ENCODE data around the gene GRM8.
"Not testable (repeated sequence)": the region's sequence is repeated elsewhere in the genome, so short reads cannot be mapped to it uniquely, and the experiment has no call there.

GRM8 gene

DNA sequence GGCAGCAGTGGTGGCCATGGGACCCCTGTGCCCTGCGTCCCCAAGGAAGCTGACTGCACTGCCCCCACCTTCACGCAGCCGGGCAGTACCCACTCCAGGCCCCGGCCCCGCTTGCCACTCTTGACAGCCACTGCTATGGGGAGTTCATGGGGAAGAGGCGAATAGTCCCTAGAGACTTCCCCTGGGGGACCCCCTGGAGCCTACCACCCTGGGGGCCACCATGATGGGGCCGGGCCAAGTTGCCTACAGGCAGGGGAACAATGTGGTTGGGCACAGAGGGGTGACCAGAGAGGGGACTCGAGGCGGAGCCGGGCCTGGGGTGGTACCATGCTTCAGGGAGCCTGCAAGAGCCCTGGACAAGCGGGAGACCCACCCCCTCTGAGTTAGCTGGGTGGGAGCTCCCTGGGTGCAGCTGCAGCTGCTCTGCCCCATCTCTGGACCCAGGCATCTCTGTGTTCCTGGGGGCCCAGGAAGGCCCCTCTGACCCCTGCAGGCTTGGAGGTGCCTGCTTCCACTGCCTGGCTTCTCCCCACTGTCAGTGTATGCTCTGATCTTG lies 567.6 kb downstream of the GRM8 start:
- no peak for DNase-seq (ENCODE audit: low spot score)
- FAIRE-seq, result no peak

GRCh38 chr7:126682176-126682575 lies 570.6 kb downstream of the GRM8 start:
- FAIRE-seq (no peak), DNase-seq (ENCODE audit: low spot score) (no peak)

GRCh38 chr7:126668762-126669161 lies 584.0 kb downstream of the GRM8 start:
- DNase-seq (ENCODE audit: low spot score); FAIRE-seq: not testable (repeated sequence)

DNA sequence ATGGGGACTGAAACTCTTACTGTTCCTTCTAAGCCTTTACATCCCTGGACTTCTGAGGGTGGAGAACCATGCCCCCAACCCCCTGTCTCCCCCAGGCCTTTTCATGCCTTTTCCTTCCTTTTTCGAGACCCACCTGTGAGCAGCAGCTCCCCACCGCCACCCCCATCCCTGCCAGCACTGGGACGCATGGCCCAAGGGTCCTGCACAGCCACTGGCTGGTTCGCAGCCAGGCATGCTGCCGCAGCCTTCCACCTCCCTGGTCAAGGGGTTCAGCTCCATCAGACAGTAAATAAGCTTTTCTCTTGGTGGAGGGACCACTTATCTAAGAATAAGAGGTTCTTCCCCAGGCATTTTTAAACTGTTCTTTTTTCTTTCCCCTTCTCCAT lies 584.4 kb downstream of the GRM8 start:
- FAIRE-seq (no peak), DNase-seq (ENCODE audit: low spot score) (no peak)

DNA sequence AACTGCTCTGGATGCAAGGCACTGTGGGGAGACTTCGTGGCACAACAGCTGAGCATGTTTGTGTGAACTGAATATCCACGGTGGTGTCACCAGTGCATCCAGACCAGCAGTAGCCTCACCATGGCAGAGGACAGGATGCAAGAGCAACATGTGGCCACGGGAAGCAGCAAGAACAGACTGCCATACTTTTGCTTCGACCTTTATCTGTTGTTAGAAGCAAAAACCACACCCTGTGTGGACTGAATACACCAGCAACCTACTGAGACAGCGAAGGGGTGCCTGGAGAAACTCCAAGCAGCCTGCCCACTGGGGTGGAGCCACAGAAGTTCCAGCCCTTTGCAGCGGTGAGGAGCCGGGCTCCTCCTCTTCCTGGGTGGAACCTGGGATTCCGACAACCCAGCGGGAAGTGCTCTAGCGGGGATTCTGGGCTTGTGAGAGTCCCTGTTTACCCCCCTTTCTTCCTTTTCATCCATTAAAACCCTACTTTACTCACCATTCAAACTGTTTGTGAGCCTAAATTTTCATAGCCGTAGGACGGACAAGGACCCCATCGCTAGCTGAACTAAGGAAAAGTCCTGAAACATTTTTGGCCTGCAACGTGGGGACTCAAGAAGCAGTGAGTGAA lies 584.9 kb downstream of the GRM8 start:
- no peak for DNase-seq (ENCODE audit: low spot score)
- no peak for FAIRE-seq

DNA sequence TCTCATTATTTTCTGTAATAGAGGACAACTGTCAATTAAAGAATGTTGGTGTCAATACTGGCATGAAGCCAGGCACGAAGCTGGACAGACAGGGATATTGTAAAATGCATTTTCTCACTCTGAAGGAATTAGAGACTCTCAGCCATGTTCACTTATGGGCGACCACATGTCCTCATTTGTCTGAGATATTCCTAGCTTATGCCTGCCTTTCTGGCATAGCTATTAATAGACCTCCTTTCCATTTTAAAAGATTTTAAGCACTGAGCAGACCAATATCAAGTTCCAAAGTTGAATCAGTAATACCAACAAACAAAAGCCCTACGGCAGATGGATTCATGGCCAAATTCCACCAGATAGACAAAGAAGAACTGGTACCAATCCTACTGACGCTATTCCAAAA lies 589.9 kb downstream of the GRM8 start:
- FAIRE-seq (no peak), DNase-seq (ENCODE audit: low spot score) (no peak)

GRCh38 chr7:126659124-126659523 lies 593.6 kb downstream of the GRM8 start:
- FAIRE-seq (no peak), DNase-seq (ENCODE audit: low spot score) (no peak)

GRCh38 chr7:126658684-126659083 lies 594.1 kb downstream of the GRM8 start:
- FAIRE-seq (no peak), DNase-seq (ENCODE audit: low spot score) (no peak)

DNA sequence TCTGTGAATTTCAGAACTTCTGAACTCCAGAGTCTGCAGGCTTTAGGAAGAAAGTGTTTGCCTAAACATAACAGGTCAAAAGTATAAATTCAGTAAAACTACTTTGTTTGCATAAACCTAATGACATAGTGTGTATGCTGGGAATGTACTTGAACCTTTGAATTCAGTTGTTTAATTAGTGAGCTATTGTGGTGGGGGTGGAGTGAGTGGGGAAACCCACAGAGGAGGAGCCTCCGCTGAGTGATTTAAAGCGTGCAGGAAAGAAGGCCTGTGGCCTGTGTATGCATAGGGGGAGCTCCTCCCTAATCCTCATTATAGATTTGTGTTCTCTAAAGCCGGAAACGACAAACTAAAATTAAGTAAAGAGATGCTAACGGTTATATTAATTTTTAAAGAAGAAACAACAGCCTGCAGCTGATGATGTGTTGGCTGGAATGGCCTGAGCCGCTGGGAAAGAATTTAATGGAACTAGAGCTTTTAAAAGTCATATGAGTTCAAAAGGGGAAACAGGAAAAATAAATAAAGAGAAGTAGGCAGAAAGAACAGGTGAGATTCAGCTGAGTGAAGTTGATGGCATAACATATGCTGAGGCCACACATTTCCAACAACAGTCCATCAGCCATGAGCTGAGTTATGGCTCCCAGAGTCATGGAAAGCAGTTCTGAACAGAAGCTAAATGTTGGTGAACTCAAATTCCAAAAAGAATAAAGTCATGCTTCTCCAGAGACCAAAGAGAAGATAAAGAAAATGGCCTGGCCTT lies 595.0 kb downstream of the GRM8 start:
- FAIRE-seq (no peak), DNase-seq (ENCODE audit: low spot score) (no peak)

DNA sequence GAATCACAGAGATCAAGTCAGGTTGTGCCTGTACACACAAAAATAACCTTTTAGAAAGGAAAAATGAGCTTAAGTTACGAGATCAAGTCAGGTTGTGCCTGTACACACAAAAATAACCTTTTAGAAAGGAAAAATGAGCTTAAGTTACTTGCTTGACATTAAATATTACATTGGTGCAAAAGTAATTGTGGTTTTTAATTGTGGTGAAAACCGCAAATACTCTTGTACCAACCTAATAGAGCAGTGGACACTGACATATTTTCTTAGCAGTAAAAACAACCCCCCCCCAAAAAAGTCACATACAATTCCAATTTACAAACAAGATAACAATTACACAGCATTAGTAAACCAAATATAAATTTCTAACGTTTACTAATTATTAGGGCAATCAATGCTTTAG lies 595.6 kb downstream of the GRM8 start:
- FAIRE-seq, result no peak
- no peak for DNase-seq (ENCODE audit: low spot score)

DNA sequence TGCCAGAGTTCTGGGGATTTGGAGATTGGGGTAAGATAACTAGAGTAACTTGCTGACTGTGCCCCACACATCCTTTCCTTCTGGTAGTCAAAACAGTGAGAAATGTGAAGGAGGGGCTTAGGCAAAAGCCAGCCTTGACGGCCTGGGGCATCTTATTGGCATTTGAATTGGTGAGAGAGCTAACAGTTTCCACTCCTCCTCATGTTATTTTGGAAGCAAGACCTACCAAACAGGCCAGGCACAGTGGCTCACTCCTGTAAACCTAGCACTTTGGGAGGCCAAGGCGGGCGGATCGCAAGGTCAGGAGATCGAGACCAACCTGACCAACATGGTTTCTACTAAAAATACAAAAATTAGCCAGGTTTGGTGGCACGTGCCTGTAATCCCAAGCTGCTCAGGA lies 596.6 kb downstream of the GRM8 start:
- DNase-seq (ENCODE audit: low spot score) (no peak), FAIRE-seq (no peak)

GRCh38 chr7:126637538-126637937 lies 615.2 kb downstream of the GRM8 start:
- no peak for FAIRE-seq

DNA sequence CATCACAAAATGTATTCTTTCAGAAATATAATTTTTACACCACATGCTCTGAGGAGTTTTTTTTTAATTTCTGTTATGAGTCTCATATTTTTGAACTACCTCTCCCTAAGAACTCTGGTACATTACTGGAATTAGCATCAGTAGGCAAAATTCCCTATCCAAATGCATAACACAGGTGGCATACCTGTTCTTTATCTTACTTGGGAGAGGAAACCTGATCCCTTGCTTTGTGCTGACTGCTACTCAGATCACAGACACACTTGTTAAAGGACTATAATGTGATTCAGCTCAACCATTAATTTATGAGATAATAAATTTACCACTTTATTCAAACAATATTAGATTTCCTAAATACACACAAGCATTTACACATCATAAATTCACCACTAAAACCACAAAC lies 617.2 kb downstream of the GRM8 start:
- no peak for FAIRE-seq
- DNase-seq (ENCODE audit: low spot score), result no peak

More at GRCh38 chr7:126637538-126637937, 615.2 kb downstream of the GRM8 start:
- DNase-seq (ENCODE audit: low spot score), result no peak

DNA sequence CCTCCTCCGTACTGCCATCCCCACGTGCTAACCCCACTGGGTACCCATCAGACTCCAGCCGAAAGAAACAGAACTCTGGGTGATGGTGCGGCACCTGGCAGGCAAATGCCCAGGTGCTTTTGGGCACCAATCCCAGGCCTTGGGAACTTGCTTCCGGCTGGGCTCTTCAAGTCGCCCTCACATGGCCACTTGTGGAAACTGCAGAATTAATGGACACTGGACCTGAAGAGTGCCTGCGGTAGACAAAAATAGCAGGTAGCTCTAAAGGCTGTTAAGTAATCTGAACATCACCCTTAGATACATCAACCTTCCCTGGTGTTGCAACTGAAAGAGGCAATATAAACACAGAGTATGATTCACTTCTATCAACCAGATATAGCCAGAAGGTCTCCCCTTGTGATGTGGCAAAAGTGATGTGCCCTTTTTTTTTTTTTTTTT lies 644.4 kb downstream of the GRM8 start:
- FAIRE-seq (no peak), DNase-seq (ENCODE audit: low spot score) (peak; percentile 42)

DNA sequence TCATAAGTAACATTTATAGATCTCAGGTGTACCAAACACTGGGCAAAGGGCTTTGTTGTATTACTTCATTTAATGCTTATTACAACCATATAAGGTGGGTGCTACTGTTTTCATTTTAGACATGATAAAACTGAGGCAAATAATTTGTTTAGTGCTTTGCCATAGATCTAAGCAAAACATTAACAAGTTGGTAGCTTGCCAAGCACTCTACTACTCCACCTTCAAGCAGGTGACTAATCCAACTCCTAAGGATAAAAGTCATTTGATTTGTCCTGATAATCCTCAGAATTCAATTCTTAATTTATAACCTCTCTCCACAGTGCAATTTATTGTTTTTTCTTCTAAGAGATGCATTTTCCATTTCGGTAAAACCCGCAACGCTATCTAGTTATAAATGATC lies 646.4 kb downstream of the GRM8 start:
- DNase-seq (ENCODE audit: low spot score), result no peak
- no peak for FAIRE-seq

- FAIRE-seq, result no peak
- no peak for DNase-seq (ENCODE audit: low spot score)
Observed at GRCh38 chr7:126605553-126605952, 647.2 kb downstream of the GRM8 start.

GRCh38 chr7:126605056-126605455 lies 647.7 kb downstream of the GRM8 start:
- DNase-seq (ENCODE audit: low spot score), result no peak

GRCh38 chr7:126589068-126589684 lies 663.6 kb downstream of the GRM8 start:
- no peak for DNase-seq (ENCODE audit: low spot score)
- no peak for FAIRE-seq

More at GRCh38 chr7:126605056-126605455, 647.7 kb downstream of the GRM8 start:
- no peak for FAIRE-seq

DNA sequence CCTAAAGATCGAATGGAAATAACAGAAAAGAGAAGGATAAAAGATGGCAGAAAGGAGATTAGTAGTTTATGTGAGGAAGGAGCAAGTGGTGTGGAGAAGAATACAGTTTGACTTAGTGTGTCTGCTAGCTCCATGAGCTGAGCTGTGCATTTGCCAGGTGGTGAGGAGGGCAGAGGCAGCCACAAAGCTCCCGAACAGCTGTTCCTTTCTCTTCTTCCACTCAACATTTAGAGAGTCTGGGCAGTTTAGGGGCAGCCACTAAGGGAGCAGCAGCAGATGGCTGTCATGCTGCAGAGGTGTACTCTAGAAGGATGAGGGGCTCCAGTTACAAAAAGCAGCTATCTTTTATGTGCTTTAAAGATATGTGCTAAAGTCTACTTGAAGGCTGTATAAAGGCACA lies 674.4 kb downstream of the GRM8 start:
- no peak for FAIRE-seq
- DNase-seq (ENCODE audit: low spot score), result no peak

DNA sequence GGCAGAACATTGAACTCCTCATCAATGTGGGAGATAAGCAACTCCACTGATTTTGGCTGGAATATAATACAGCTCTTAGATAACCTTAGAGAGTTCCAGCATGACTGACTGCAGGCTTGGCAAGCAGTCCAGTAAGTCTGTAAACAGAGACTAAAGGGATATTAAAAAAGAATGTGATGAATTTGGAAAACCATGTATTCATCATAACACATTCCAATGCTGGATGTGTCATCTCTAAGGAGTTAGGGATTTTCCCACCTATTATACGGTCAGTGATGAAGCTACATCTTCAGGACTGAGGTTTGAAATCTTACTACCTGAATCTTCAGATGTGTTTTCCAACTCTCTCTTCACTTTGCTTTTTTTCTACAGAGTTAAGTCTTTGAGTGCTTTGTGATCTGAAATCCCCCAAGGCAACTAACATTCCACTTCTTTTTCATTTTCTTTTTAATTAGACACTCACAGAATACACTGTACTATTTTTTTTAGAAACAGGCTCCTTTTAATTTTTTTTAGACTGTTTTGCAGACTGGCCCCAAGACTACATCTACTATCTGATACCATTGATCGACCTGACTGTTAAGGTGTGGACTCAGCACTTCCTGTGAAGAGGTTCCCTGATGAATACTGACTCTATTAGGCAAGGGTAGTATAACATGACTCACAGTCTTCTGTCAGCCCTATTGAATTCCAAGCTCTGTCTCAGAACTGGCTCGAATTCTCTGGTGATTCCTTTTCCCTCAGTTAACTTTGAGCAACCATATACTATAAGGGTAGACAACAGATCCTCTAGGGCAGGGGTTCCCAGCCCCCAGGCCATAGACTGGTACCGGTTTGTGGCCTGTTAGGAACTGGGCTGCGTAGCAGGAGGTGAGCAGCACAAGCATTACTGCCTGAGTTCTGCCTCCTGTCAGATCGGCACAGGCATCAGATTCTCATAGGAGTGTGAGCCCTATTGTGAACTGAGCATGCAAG lies 678.2 kb downstream of the GRM8 start:
- FAIRE-seq, result no peak

GRCh38 chr7:126570845-126571244 lies 681.9 kb downstream of the GRM8 start:
- DNase-seq (ENCODE audit: low spot score) (no peak), FAIRE-seq (no peak)

More for the DNA sequence above, 678.2 kb downstream of the GRM8 start:
- DNase-seq (ENCODE audit: low spot score), result peak; percentile 54

Data from urothelium cell line (cell line).